BJ (cell line): ENCODE results near the gene ZNF586. TPM values are rescaled to one million over a fixed set of nuclear protein-coding genes. Genes with fewer than 3 reads are reported as not detected.
"Not testable (repeated sequence)": the region's sequence is repeated elsewhere in the genome, so short reads cannot be mapped to it uniquely, and the experiment has no call there.

ENCODE experiments used
- CTCF ChIA-PET: fragments of 350-600 bp; formaldehyde crosslinking; extraction: SDS; loops from one replicate; lab custom pipeline; 2021; ENCODE audit warnings: antibody characterized with exemption, inconsistent platforms; lab: Yijun Ruan, JAX
- POLR2A ChIA-PET: fragments of 300-600 bp; sonication (Branson Sonifier 250); formaldehyde crosslinking; extraction: SDS; loops from one replicate; lab custom pipeline; 2021; ENCODE audit warnings: antibody characterized with exemption; lab: Charles Lee
- DNase-seq: peaks from one replicate; pipeline ENCODE4 v3.0.0-alpha.2; 2011; ENCODE audit warnings: low read depth
- H3K27me3 ChIP-seq: 2 replicates; pipeline ENCODE4 v1.6.0; 2011; ENCODE audit warnings: low read length; ENCODE audit not compliant: control insufficient read depth, insufficient read depth
- H3K36me3 ChIP-seq: 2 replicates; pipeline ENCODE4 v1.5.1; 2011; ENCODE audit warnings: low read length; ENCODE audit not compliant: control insufficient read depth, insufficient read depth
- H3K4me3 ChIP-seq: 2 replicates; pipeline ENCODE4 v1.5.1; 2011; ENCODE audit warnings: low read depth, mild to moderate bottlenecking, control low read depth, low read length
- polyA minus RNA-seq: library from RNA; depleted of rRNA, polyadenylated mRNA; stranded (reverse); fragments of >200 nt; gene quantifications from 2 replicates; pipeline ENCODE4 v1.2.3, GENCODE V29; 2011; rRNA and poly(A)+ RNA removed
- polyA plus RNA-seq: library from polyadenylated mRNA; depleted of rRNA; stranded (reverse); fragments of >200 nt; gene quantifications from 2 replicates; pipeline ENCODE4 v1.2.3, GENCODE V29; 2011; rRNA removed
- TF ChIP-seq, protein P1 (sequence below): IDR thresholded peaks from 2 replicates; pipeline ENCODE4 v1.5.1; 2011; ENCODE audit warnings: low read depth, mild to moderate bottlenecking, control low read depth, inconsistent platforms, low read length, moderate library complexity; ENCODE audit not compliant: insufficient read depth

ZNF586 gene
- polyA plus RNA-seq (3.9 and 5.8 TPM in 2 replicates), polyA minus RNA-seq (4.7 and 6.8 TPM in 2 replicates)

- CTCF ChIA-PET = no interaction called here
- POLR2A ChIA-PET = no interaction called here
Measured at GRCh38 chr19:57769345-57770131, at the start of gene ZNF586. Gene ZNF586 (plus strand): TSS chr19:57769676. CDS start chr19:57769843, 167 bp downstream.

GRCh38 chr19:57719901-57720519 lies 49.5 kb upstream of the ZNF586 start:
- Histone ChIP-seq H3K27me3 (no peaks in the 10 kb centered on the region), H3K4me3 (no peak overlapping the region), H3K36me3 (peaks cover 28% of the 10 kb centered on the region)
- TF ChIP-seq, protein P1, sequence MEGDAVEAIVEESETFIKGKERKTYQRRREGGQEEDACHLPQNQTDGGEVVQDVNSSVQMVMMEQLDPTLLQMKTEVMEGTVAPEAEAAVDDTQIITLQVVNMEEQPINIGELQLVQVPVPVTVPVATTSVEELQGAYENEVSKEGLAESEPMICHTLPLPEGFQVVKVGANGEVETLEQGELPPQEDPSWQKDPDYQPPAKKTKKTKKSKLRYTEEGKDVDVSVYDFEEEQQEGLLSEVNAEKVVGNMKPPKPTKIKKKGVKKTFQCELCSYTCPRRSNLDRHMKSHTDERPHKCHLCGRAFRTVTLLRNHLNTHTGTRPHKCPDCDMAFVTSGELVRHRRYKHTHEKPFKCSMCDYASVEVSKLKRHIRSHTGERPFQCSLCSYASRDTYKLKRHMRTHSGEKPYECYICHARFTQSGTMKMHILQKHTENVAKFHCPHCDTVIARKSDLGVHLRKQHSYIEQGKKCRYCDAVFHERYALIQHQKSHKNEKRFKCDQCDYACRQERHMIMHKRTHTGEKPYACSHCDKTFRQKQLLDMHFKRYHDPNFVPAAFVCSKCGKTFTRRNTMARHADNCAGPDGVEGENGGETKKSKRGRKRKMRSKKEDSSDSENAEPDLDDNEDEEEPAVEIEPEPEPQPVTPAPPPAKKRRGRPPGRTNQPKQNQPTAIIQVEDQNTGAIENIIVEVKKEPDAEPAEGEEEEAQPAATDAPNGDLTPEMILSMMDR = no peak
- no peak for DNase-seq
- ChIA-PET POLR2A (no interaction called here), CTCF (no interaction called here)

More at GRCh38 chr19:57769345-57770131, at the start of gene ZNF586:
- DNase-seq = peak; percentile 67
- peak within 1 kb of the TSS; percentile 79 for H3K4me3 ChIP-seq
- H3K27me3 ChIP-seq = no peaks in the 10 kb centered on the region
- peaks cover 2% of the 10 kb centered on the region; the same call in 1 of the 2 replicates for H3K36me3 ChIP-seq
- TF ChIP-seq, protein P1 = no peak

DNA sequence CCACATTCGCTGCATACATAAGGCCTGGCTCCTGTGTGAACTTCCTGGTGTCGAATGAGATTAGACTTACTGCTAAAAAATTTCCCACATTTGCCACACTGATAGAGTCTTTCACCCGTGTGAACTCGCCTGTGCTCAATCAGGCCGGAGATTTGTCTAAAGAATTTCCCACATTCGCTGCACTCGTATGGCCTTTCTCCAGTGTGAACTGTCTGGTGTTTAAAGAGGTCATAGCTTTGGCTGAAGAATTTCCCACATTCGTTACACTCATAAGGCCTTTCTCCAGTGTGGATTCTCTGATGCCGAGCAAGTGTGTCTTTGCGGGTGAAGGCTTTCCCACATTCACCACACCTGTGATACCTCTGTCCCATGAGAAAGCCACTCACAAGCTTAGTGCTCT lies 48.6 kb upstream of the ZNF586 start:
- Histone ChIP-seq H3K4me3 (no peak overlapping the region), H3K27me3 (no peaks in the 10 kb centered on the region), H3K36me3 (peaks cover 28% of the 10 kb centered on the region)
- no peak for DNase-seq
- POLR2A ChIA-PET = no interaction called here
- CTCF ChIA-PET = no interaction called here
- TF ChIP-seq, protein P1 = no peak

- H3K4me3 ChIP-seq, H3K27me3 ChIP-seq, DNase-seq, POLR2A ChIA-PET, H3K36me3 ChIP-seq: not testable (repeated sequence)
- TF ChIP-seq, protein P1 = peak; percentile 50; the same call in 1 of the 2 replicates
- CTCF ChIA-PET = interaction anchor here (1.0 to 1.6 kb wide), 4 partner anchors 41 to 417 kb away, joined by 3 to 4 read pairs (median 3); no protein-coding TSS in a partner anchor
Measured at GRCh38 chr19:57738320-57738719, 31.2 kb upstream of the ZNF586 start.

GRCh38 chr19:57738770-57739169 lies 30.7 kb upstream of the ZNF586 start:
- POLR2A ChIA-PET, H3K36me3 ChIP-seq, DNase-seq, H3K27me3 ChIP-seq, H3K4me3 ChIP-seq: not testable (repeated sequence)
- CTCF ChIA-PET = interaction anchor here (1.0 to 1.6 kb wide), 4 partner anchors 41 to 417 kb away, joined by 3 to 7 read pairs (median 4); no protein-coding TSS in a partner anchor
